HepG2 (cell line): ENCODE results near the gene FN1. TPM values are rescaled to one million over a fixed set of nuclear protein-coding genes. Genes with fewer than 3 reads are reported as not detected.

ENCODE experiments used
- ASH2L ChIP-seq: fragments of 300-600, 200-600 bp; sonication (generic); IDR thresholded peaks from 2 replicates; pipeline ENCODE4 v1.7.0; 2017; ENCODE audit warnings: low read depth, mild to moderate bottlenecking, moderate library complexity, mixed read lengths, low read length; ENCODE audit not compliant: insufficient read length
- CENPX ChIP-seq: sonication (generic); formaldehyde crosslinking; IDR thresholded peaks from 2 replicates; pipeline ENCODE4 v1.9.0; 2021; ENCODE audit warnings: mild to moderate bottlenecking, missing genetic modification reagents, moderate library complexity
- GPN1 ChIP-seq: sonication (generic); formaldehyde crosslinking; IDR thresholded peaks from 2 replicates; pipeline ENCODE4 v1.5.1; 2020; ENCODE audit warnings: missing genetic modification reagents, borderline replicate concordance
- HMG20A ChIP-seq: IDR thresholded peaks from 2 replicates; pipeline ENCODE4 v1.6.1; 2016; ENCODE audit warnings: borderline replicate concordance
- IRX3 ChIP-seq: sonication (generic); formaldehyde crosslinking; IDR thresholded peaks from 2 replicates; pipeline ENCODE4 v1.8.1; 2023; ENCODE audit warnings: mild to moderate bottlenecking, low read depth, missing genetic modification reagents, borderline replicate concordance
- MXD4 ChIP-seq: IDR thresholded peaks from 2 replicates; pipeline ENCODE4 v1.6.1; 2016; ENCODE audit warnings: mild to moderate bottlenecking, missing biosample characterization, missing genetic modification reagents
- NFKB2 ChIP-seq: sonication (generic); formaldehyde crosslinking; IDR thresholded peaks from 2 replicates; pipeline ENCODE4 v1.4.0; 2020; ENCODE audit warnings: missing genetic modification reagents, borderline replicate concordance
- RFX1 ChIP-seq: fragments of 450-650 bp; IDR thresholded peaks from 2 replicates; pipeline ENCODE4 v1.6.1; 2017
- SIN3B ChIP-seq: fragments of 150-350 bp; IDR thresholded peaks from 2 replicates; pipeline ENCODE4 v1.6.1; 2014; ENCODE audit warnings: low read length
- SIX4 ChIP-seq: sonication (generic); formaldehyde crosslinking; IDR thresholded peaks from 2 replicates; pipeline ENCODE4 v1.4.0; 2020; ENCODE audit warnings: missing genetic modification reagents
- SOX6 ChIP-seq, 2 experiments: fragments of 450-650 bp in 1 of 2; sonication (generic) in 1 of 2; formaldehyde crosslinking in 1 of 2; IDR thresholded peaks; 2 replicates each; pipeline versions ENCODE4 v1.4.0 to v1.6.1; 2017 to 2020; ENCODE audit warnings: antibody characterized with exemption in 1 of 2, mild to moderate bottlenecking in 1 of 2, missing genetic modification reagents in 1 of 2
- SRSF9 ChIP-seq: fragments of 200-400 bp; formaldehyde crosslinking; IDR thresholded peaks from 2 replicates; pipeline ENCODE4 v1.6.1; 2018; ENCODE audit warnings: borderline replicate concordance, mild to moderate bottlenecking, low read depth, low read length; ENCODE audit not compliant: insufficient read depth, poor library complexity, severe bottlenecking
- ZNF12 ChIP-seq: sonication (generic); formaldehyde crosslinking; IDR thresholded peaks from 2 replicates; pipeline ENCODE4 v1.5.0; 2020; ENCODE audit warnings: missing genetic modification reagents
- ZNF235 ChIP-seq: sonication (generic); formaldehyde crosslinking; IDR thresholded peaks from 2 replicates; pipeline ENCODE4 v1.8.1; 2023; ENCODE audit warnings: mild to moderate bottlenecking, missing genetic modification reagents, borderline replicate concordance
- ZNF552 ChIP-seq: sonication (generic); formaldehyde crosslinking; IDR thresholded peaks from 2 replicates; pipeline ENCODE4 v1.9.0; 2022; ENCODE audit warnings: missing genetic modification reagents, mild to moderate bottlenecking, borderline replicate concordance
- ZNF660 ChIP-seq: sonication (generic); formaldehyde crosslinking; IDR thresholded peaks from 2 replicates; pipeline ENCODE4 v1.5.1; 2020; ENCODE audit warnings: mild to moderate bottlenecking, low read depth, missing genetic modification reagents, borderline replicate concordance
- polyA plus RNA-seq, 8 experiments: library from polyadenylated mRNA; depleted of rRNA in 3 of 8; stranded (reverse) in 7 of 8; unstranded in 1 of 8; fragments of >200 nt; fragmentation: Illumina TruSeq in 4 of 8; extraction: Trizol in 4 of 8; gene quantifications; 2 replicates each; pipeline versions ENCODE4 v1.2.1 to v1.2.3, GENCODE V29; 2011 to 2016; ENCODE audit warnings: low read depth in 4 of 8, missing spikeins in 1 of 8, mixed read lengths in 1 of 8; ENCODE audit not compliant: insufficient read depth in 1 of 8
- total RNA-seq, 5 experiments: library from RNA; depleted of rRNA; stranded (reverse); fragments of >200 nt; fragmentation: Illumina TruSeq; extraction: Trizol; gene quantifications; 2 replicates each; pipeline ENCODE4 v1.2.3, GENCODE V29; 2016; ENCODE audit warnings: low read depth in 1 of 5
- TF ChIP-seq, protein P1 (sequence below): sonication (generic); formaldehyde crosslinking; IDR thresholded peaks from 2 replicates; pipeline ENCODE4 v1.8.0; 2022; ENCODE audit warnings: missing genetic modification reagents, mild to moderate bottlenecking, moderate library complexity, borderline replicate concordance
- TF ChIP-seq, protein P2 (sequence below): sonication (generic); formaldehyde crosslinking; IDR thresholded peaks from 2 replicates; pipeline ENCODE4 v1.5.0; 2020; ENCODE audit warnings: mild to moderate bottlenecking, low read depth, missing genetic modification reagents, borderline replicate concordance
- TF ChIP-seq, protein P3 (sequence below): sonication (generic); formaldehyde crosslinking; IDR thresholded peaks from 2 replicates; pipeline ENCODE4 v1.9.0; 2021; ENCODE audit warnings: mild to moderate bottlenecking, missing genetic modification reagents

Gene FN1
- total and polyA plus RNA-seq, 2 of the 13 experiments (the other 11 are each of a cell fraction or from before 2014, with no cell fraction given): 1,847 to 6,471 TPM

DNA sequence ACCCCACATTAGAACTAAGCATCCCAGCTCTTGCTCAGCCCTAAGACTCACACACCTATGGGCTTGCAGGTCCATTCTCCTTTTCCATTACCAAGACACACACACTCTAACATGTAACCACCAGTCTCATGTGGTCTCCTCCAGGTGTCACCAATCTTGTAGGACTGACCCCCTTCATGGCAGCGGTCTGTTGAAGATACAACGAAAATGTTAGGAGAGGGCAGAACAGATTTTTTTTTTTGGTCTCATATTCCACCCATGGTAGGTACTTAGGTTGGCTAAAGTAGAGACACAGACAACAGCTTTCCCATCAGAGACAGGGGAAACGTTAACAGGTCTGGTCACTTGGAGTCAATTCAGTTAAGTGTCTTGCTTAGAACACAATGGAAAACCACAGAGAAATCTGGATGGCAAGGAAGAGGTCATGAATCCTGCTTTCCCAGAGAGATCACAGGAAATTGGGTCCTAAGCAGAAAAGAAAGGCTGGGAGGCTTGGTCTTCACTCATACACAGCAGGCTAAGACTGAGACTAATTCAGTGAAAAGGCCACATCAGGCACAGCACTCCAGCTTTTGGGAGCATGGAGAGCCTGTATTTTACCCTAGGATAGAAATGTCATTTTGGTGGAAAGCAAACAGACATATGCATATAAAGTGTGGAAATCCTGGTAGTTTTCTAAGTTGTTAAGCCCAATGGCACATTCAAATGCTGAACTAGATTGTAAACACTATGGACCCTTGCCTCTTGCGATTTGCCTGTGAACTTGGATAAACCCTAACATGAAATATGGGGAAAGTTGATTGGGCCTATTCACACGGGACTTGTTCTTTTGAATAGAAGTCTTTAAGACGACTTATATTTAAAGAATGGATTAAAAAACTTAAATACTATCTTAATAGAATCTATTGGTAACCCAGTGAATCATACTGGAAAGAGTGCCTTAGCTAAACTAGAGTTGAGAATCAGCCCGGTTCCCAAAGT is 3.8 kb downstream of the FN1 start (continued):
- TF ChIP-seq, protein P1, sequence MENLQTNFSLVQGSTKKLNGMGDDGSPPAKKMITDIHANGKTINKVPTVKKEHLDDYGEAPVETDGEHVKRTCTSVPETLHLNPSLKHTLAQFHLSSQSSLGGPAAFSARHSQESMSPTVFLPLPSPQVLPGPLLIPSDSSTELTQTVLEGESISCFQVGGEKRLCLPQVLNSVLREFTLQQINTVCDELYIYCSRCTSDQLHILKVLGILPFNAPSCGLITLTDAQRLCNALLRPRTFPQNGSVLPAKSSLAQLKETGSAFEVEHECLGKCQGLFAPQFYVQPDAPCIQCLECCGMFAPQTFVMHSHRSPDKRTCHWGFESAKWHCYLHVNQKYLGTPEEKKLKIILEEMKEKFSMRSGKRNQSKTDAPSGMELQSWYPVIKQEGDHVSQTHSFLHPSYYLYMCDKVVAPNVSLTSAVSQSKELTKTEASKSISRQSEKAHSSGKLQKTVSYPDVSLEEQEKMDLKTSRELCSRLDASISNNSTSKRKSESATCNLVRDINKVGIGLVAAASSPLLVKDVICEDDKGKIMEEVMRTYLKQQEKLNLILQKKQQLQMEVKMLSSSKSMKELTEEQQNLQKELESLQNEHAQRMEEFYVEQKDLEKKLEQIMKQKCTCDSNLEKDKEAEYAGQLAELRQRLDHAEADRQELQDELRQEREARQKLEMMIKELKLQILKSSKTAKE (CRISPR knock-in tag): no peak
- TF ChIP-seq ASH2L: no peak
- TF ChIP-seq, protein P2, sequence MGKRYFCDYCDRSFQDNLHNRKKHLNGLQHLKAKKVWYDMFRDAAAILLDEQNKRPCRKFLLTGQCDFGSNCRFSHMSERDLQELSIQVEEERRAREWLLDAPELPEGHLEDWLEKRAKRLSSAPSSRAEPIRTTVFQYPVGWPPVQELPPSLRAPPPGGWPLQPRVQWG: no peak
- TF ChIP-seq ZNF235 (CRISPR knock-in tag): no peak
- TF ChIP-seq ZNF660: no peak
- no peak for TF ChIP-seq HMG20A (CRISPR knock-in tag)
- TF ChIP-seq SIN3B: no peak
- TF ChIP-seq ZNF552 (CRISPR knock-in tag): no peak
- no peak for TF ChIP-seq NFKB2 (CRISPR knock-in tag)
- TF ChIP-seq IRX3 (CRISPR knock-in tag): 0 out of 2 replicates have a peak, but pooled peaks have one; percentile 67
- no peak for TF ChIP-seq CENPX (CRISPR knock-in tag)
- no peak for TF ChIP-seq MXD4 (CRISPR knock-in tag)
- TF ChIP-seq RFX1: no peak
- TF ChIP-seq ZNF12 (CRISPR knock-in tag): no peak
- TF ChIP-seq, protein P3, sequence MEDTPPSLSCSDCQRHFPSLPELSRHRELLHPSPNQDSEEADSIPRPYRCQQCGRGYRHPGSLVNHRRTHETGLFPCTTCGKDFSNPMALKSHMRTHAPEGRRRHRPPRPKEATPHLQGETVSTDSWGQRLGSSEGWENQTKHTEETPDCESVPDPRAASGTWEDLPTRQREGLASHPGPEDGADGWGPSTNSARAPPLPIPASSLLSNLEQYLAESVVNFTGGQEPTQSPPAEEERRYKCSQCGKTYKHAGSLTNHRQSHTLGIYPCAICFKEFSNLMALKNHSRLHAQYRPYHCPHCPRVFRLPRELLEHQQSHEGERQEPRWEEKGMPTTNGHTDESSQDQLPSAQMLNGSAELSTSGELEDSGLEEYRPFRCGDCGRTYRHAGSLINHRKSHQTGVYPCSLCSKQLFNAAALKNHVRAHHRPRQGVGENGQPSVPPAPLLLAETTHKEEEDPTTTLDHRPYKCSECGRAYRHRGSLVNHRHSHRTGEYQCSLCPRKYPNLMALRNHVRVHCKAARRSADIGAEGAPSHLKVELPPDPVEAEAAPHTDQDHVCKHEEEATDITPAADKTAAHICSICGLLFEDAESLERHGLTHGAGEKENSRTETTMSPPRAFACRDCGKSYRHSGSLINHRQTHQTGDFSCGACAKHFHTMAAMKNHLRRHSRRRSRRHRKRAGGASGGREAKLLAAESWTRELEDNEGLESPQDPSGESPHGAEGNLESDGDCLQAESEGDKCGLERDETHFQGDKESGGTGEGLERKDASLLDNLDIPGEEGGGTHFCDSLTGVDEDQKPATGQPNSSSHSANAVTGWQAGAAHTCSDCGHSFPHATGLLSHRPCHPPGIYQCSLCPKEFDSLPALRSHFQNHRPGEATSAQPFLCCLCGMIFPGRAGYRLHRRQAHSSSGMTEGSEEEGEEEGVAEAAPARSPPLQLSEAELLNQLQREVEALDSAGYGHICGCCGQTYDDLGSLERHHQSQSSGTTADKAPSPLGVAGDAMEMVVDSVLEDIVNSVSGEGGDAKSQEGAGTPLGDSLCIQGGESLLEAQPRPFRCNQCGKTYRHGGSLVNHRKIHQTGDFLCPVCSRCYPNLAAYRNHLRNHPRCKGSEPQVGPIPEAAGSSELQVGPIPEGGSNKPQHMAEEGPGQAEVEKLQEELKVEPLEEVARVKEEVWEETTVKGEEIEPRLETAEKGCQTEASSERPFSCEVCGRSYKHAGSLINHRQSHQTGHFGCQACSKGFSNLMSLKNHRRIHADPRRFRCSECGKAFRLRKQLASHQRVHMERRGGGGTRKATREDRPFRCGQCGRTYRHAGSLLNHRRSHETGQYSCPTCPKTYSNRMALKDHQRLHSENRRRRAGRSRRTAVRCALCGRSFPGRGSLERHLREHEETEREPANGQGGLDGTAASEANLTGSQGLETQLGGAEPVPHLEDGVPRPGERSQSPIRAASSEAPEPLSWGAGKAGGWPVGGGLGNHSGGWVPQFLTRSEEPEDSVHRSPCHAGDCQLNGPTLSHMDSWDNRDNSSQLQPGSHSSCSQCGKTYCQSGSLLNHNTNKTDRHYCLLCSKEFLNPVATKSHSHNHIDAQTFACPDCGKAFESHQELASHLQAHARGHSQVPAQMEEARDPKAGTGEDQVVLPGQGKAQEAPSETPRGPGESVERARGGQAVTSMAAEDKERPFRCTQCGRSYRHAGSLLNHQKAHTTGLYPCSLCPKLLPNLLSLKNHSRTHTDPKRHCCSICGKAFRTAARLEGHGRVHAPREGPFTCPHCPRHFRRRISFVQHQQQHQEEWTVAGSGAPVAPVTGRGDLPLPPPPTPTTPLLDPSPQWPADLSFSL (CRISPR knock-in tag): no peak
- TF ChIP-seq SRSF9: no peak
- TF ChIP-seq GPN1 (CRISPR knock-in tag): no peak
- TF ChIP-seq SIX4 (CRISPR knock-in tag): no peak
- no peak for TF ChIP-seq SOX6 (IDR thresholded peaks at IDR 0.05)
- no peak; the same call in 1 of the 2 replicates for TF ChIP-seq SOX6 (CRISPR knock-in tag; IDR thresholded peaks at IDR 0.05)
